ENCODE data around the gene C19orf73. TPM values are rescaled to one million over a fixed set of nuclear protein-coding genes. Genes with fewer than 3 reads are reported as not detected.
A peak's percentile ranks its signal among the peaks of the same experiment; 100 is the strongest.
"Not testable (repeated sequence)": the region's sequence is repeated elsewhere in the genome, so short reads cannot be mapped to it uniquely, and the experiment has no call there.

The C19orf73 gene
- total RNA-seq, 1 donor from 2014 or later: 1.4 TPM

DNA sequence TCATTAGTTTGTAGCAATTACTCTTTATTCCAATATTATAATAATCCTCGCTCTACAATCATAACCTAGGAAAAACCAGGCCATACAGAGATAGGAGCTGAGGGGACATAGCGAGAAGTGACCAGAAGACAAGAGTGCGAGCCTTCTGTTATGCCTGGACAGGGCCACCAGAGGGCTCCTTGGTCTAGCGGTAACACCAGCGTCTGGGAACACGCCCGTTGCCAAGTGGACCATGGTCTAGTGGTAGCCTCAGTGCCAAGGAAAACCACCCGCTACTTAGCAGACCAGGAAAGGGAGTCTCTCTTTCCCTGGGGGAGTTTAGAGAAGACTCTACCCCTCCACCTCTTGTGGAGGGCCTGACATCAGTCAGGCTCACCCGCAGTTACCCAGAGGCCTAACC lies 44.1 kb downstream of the C19orf73 start:
- H3K4me3 ChIP-seq; H3K9me3 ChIP-seq; intact Hi-C loops (cut with DNase I); H3K27ac ChIP-seq; H3K36me3 ChIP-seq; ATAC-seq; H3K4me1 ChIP-seq: not testable (repeated sequence)
- DNase-seq: peak; percentile 85
- TF ChIP-seq CTCF (IDR thresholded peaks at IDR 0.05): peak; percentile 75
- peaks cover 41% of the 10 kb centered on the region for H3K27me3 ChIP-seq (ENCODE audit: low read depth)

DNA sequence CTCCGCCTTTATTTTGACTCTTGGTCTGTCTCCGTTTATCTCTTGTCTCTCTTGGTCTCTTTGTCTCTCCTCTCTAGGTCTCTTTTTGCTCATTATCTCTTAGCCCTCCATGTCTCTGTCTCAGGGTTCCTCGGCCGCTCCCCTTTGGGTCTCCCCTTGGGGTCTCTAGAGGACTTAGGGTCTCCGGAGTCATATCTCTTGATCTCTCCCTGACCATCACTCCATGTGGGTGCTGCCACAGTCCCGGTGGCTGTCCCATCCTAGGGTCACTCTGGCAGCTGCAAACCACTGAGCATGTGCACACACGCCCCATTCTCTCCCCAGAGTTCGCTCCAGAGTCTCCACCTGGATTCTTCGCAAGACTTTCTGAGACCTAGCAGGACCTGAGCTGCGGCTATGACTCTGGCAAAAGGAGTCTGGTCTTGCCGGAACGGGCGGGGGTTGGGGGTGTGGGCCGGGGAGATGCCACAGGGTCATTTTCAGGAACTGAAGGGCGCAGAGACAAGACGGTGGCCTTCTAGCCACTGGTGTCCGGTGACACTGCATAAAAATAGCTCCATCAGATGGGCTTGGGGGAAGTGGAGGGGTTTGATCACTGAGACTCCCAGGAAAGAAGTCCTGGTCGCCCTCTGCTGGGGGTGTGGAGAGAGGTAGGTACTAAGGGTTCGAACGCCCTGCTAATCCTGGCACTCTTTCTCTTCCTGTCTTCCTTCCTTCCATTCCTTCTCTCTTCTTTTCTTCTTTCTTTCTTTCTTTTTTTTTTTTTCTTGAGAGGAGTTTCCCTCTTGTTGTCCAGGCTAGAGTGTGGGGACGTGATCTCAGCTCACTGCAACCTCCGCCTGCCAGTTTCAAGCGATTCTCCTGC lies 45.2 kb downstream of the C19orf73 start:
- no peak for TF ChIP-seq CTCF (IDR thresholded peaks at IDR 0.05)
- H3K27me3 ChIP-seq (ENCODE audit: low read depth): peaks cover 44% of the 10 kb centered on the region
- no peaks in the 10 kb centered on the region for H3K4me1 ChIP-seq
- intact Hi-C loops (cut with DNase I): no loop called here
- no peaks in the 10 kb centered on the region for H3K36me3 ChIP-seq
- DNase-seq: no peak
- no peak overlapping the region for H3K4me3 ChIP-seq
- H3K9me3 ChIP-seq: no peaks in the 10 kb centered on the region
- peak in 1 of 2 donors; percentile 36 for ATAC-seq
- H3K27ac ChIP-seq: no peak overlapping the region

DNA sequence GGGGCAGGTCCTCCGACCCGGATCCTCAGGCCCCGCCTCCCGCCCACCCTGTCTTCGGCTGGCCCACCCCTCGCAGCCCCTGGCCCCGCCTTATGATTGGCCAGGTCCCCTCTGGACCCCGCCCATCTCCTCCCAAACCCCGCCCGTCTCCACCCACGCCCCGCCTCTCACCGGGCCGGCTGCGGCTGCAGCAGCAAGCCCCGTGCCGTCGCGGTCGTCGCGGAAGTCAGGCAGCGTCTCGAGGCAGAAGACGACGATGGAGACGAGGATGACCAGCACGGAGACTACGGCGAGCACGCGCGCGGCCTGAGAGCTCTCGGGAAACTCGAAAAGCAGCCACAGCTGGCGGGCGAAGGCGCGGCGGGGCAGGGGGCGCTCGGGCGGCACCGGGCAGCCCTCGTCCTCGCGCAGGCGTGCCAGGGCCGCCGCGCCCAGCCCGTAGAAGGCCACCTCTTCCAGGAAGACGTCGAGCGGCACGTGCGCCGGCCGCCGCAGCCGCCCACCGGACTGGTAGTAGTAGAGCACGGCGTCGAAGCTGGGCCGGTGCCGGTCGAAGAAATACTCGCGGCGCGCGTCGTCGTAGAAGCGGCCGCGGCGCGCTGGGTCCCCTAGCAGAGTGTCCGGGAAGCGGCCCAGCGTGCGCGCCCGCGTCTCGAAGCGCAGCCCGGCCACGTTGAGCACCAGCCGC lies 46.9 kb downstream of the C19orf73 start:
- no peaks in the 10 kb centered on the region for H3K4me1 ChIP-seq
- no peak overlapping the region for H3K27ac ChIP-seq
- H3K9me3 ChIP-seq: no peaks in the 10 kb centered on the region
- no peak overlapping the region for H3K4me3 ChIP-seq
- peaks cover 47% of the 10 kb centered on the region for H3K27me3 ChIP-seq (ENCODE audit: low read depth)
- DNase-seq (no peak), ATAC-seq (no peak)
- intact Hi-C loops (cut with DNase I): no loop called here
- no peak for TF ChIP-seq CTCF (IDR thresholded peaks at IDR 0.05)
- no peaks in the 10 kb centered on the region for H3K36me3 ChIP-seq

GRCh38 chr19:49070416-49070815 lies 48.5 kb downstream of the C19orf73 start:
- H3K4me3 ChIP-seq: no peak overlapping the region
- H3K27me3 ChIP-seq (ENCODE audit: low read depth): peaks cover 57% of the 10 kb centered on the region
- no peaks in the 10 kb centered on the region for H3K36me3 ChIP-seq
- intact Hi-C loops (cut with DNase I): no loop called here
- no peaks in the 10 kb centered on the region for H3K9me3 ChIP-seq
- TF ChIP-seq CTCF (IDR thresholded peaks at IDR 0.05): no peak
- H3K4me1 ChIP-seq: no peaks in the 10 kb centered on the region
- H3K27ac ChIP-seq: no peak overlapping the region
- no peak for DNase-seq
- ATAC-seq: no peak

DNA sequence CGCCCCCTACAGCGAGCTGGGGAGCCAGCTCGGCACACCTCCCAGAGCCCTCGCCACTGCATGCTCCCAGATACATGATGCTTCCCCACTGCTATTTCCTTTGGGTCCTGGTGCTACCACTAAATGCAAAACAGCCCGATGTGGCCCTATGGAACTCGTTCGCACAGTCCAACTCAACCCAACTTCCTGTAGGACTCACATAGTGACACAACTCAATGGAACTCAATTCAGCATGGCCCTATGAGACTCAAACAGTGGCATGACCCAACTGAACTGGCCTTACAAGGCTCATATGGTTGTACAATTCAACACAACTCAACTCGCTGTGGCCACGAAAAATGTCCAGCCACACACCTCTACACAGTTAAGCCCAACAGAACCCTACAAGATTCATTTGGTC lies 49.9 kb downstream of the C19orf73 start:
- no peaks in the 10 kb centered on the region for H3K9me3 ChIP-seq
- intact Hi-C loops (cut with DNase I): no loop called here
- no peak for ATAC-seq
- H3K4me1 ChIP-seq: no peaks in the 10 kb centered on the region
- H3K27ac ChIP-seq: no peak overlapping the region
- no peaks in the 10 kb centered on the region for H3K36me3 ChIP-seq
- TF ChIP-seq CTCF (IDR thresholded peaks at IDR 0.05): no peak
- no peak for DNase-seq
- no peak overlapping the region for H3K4me3 ChIP-seq
- H3K27me3 ChIP-seq (ENCODE audit: low read depth): peaks cover 60% of the 10 kb centered on the region

Other genes starting within 250 kb of the C19orf73 start
- 80.4 TPM for gene PPP1R15A, start 246.7 kb downstream of the C19orf73 start, total RNA-seq
- gene TULP2, start 220.4 kb downstream of the C19orf73 start, total RNA-seq: not detected
- 310 TPM for gene NUCB1, start 218.8 kb downstream of the C19orf73 start, total RNA-seq
- gene DHDH, start 185.4 kb downstream of the C19orf73 start, total RNA-seq: 1.9 TPM
- 142 TPM for gene BAX, start 164.3 kb downstream of the C19orf73 start, total RNA-seq
- 9,799 TPM for gene FTL, start 153.8 kb downstream of the C19orf73 start, total RNA-seq
- 24.8 TPM for gene GYS1, start 125.8 kb downstream of the C19orf73 start, total RNA-seq
- 45.3 TPM for gene RUVBL2, start 125.3 kb downstream of the C19orf73 start, total RNA-seq
- not detected for gene LHB, start 102.1 kb downstream of the C19orf73 start, total RNA-seq
- not detected for gene CGB3, start 94.8 kb downstream of the C19orf73 start, total RNA-seq
- gene CGB2, start 87.3 kb downstream of the C19orf73 start, total RNA-seq: not detected
- gene CGB1, start 82.2 kb downstream of the C19orf73 start, total RNA-seq: not detected
- not detected for gene CGB5, start 75.3 kb downstream of the C19orf73 start, total RNA-seq
- not detected for gene CGB8, start 70.0 kb downstream of the C19orf73 start, total RNA-seq
- 0.77 TPM for gene CGB7, start 61.4 kb downstream of the C19orf73 start, total RNA-seq
- 3.1 TPM for gene NTF4, start 54.3 kb downstream of the C19orf73 start, total RNA-seq
- gene KCNA7, start 46.4 kb downstream of the C19orf73 start, total RNA-seq: not detected
- 203 TPM for gene SNRNP70, start 33.7 kb downstream of the C19orf73 start, total RNA-seq
- 10.6 TPM for gene LIN7B, start 4.8 kb downstream of the C19orf73 start, total RNA-seq
- gene PPFIA3, start 401 bp upstream of the C19orf73 start, total RNA-seq: 4.3 TPM
- gene HRC, start 36.3 kb upstream of the C19orf73 start, total RNA-seq: 1.8 TPM
- gene TRPM4, start 38.6 kb upstream of the C19orf73 start, total RNA-seq: 51.6 TPM
- gene SLC6A16, start 206.0 kb upstream of the C19orf73 start, total RNA-seq: 4.9 TPM
- gene CD37, start 216.3 kb upstream of the C19orf73 start, total RNA-seq: 175 TPM
- gene TEAD2, start 243.3 kb upstream of the C19orf73 start, total RNA-seq: 36.2 TPM
- 0.92 TPM for gene DKKL1, start 244.7 kb upstream of the C19orf73 start, total RNA-seq